Lung (tissue), 12 donors: ENCODE data around the gene CDC42SE1. TPM values are rescaled to one million over a fixed set of nuclear protein-coding genes. Genes with fewer than 3 reads are reported as not detected.

Source experiments
- ATAC-seq: fragments of 200-7000 bp; cut with Tn5 transposase; one replicate; pipeline ENCODE4 v1.9.1; 2020; ENCODE audit warnings: moderate number of reproducible peaks; ENCODE audit not compliant: insufficient read depth, low FRiP score
- DNase-seq, 3 donors: peaks; one replicate each; pipeline ENCODE4 v3.0.0-alpha.2; 2013 to 2017
- H3K27ac ChIP-seq, 2 donors: one replicate each; pipeline ENCODE4 v1.5.1; 2013; ENCODE audit warnings: mild to moderate bottlenecking in 2 of 2, moderate library complexity in 2 of 2, control low read depth in 1 of 2, inconsistent platforms in 1 of 2, low read depth in 1 of 2, low read length in 1 of 2
- H3K27me3 ChIP-seq, 3 donors: one replicate each; pipeline ENCODE4 v1.5.1; 2013; ENCODE audit warnings: low read length in 2 of 3; ENCODE audit not compliant: control insufficient read depth in 3 of 3, insufficient read depth in 3 of 3
- H3K36me3 ChIP-seq, 4 donors: one replicate each; pipeline ENCODE4 v1.5.1; 2013; ENCODE audit warnings: low read length in 4 of 4, mild to moderate bottlenecking in 1 of 4, moderate library complexity in 1 of 4; ENCODE audit not compliant: control insufficient read depth in 4 of 4, insufficient read depth in 4 of 4
- H3K4me1 ChIP-seq, 5 donors: one replicate each; pipeline ENCODE4 v1.5.1; 2013; ENCODE audit warnings: low read length in 5 of 5, mild to moderate bottlenecking in 2 of 5, moderate library complexity in 1 of 5; ENCODE audit not compliant: control insufficient read depth in 5 of 5, insufficient read depth in 5 of 5
- H3K4me3 ChIP-seq: one replicate; pipeline ENCODE4 v1.5.1; 2013; ENCODE audit warnings: mild to moderate bottlenecking, control low read depth, moderate library complexity
- H3K9ac ChIP-seq, 2 donors: one replicate each; pipeline ENCODE4 v1.5.1; 2013; ENCODE audit warnings: low read length in 2 of 2, control low read depth in 1 of 2; ENCODE audit not compliant: insufficient read depth in 1 of 2
- H3K9me3 ChIP-seq, 4 donors: one replicate each; pipeline ENCODE4 v1.5.1; 2013; ENCODE audit warnings: low read length in 3 of 4, mild to moderate bottlenecking in 1 of 4, moderate library complexity in 1 of 4; ENCODE audit not compliant: control insufficient read depth in 4 of 4, insufficient read depth in 3 of 4
- CTCF ChIP-seq: IDR thresholded peaks from 2 replicates; pipeline ENCODE4 v1.5.1; 2012; ENCODE audit warnings: mild to moderate bottlenecking; ENCODE audit errors: control extremely low read depth, extremely low read depth
- WGBS, 2 donors: extraction: QIAGEN DNeasy Blood & Tissue Kit; methylation state at CpG; one replicate each; pipeline ENCODE4 v1.1.7; 2013; 5-methylcytosine and 5-hydroxymethylcytosine counted together
- polyA plus RNA-seq, 2 donors: library from polyadenylated mRNA; stranded (reverse); fragments of 200-250 nt; gene quantifications; one replicate each; pipeline ENCODE4 v1.2.1, GENCODE V29; 2013
- total RNA-seq, 2 donors: library from RNA; depleted of rRNA in 1 of 2; stranded (reverse); fragments of >200 nt in 1 of 2; gene quantifications; one replicate each; pipeline ENCODE4 v1.2.1, GENCODE V29; 2014 to 2021
- donor health status: control.
- donor health status: control.
- donor health status: Bipolar disorder and iron deficiency.
- donor health status: healthy.
- donor health status: DM: yes; HTN: yes; CAD: no.

CDC42SE1 gene
- total and polyA plus RNA-seq, 4 donors, result 38.4 to 147 (median 95.5) TPM

- Histone ChIP-seq H3K4me3 (no peak overlapping the region), H3K27ac (peak overlapping the region in 1 of 2 donors; percentile 1), H3K27me3 (no peaks in the 10 kb centered on the region), H3K36me3 (peaks cover 35 to 44% (median 40%) of the 10 kb centered on the region in 4 donors), H3K9me3 (no peaks in the 10 kb centered on the region), H3K9ac (no peak overlapping the region), H3K4me1 (peaks cover 11 to 21% (median 15%) of the 10 kb centered on the region in 5 donors)
- ATAC-seq (no peak), DNase-seq (no peak)
- TF ChIP-seq CTCF, result no peak
- WGBS, 2 donors, result 86 to 90% methylated on average over 4 of the region's 4 CpGs
Measured at GRCh38 chr1:151054971-151055547, 4.4 kb downstream of the CDC42SE1 start.

- H3K9ac ChIP-seq, result no peak overlapping the region
- H3K4me1 ChIP-seq, result peaks cover under 1 to 17% (median 7%) of the 10 kb centered on the region in 5 donors
- H3K4me3 ChIP-seq, result no peak overlapping the region
- H3K36me3 ChIP-seq, result peaks cover 35 to 41% (median 38%) of the 10 kb centered on the region in 4 donors
- H3K27ac ChIP-seq, result no peak overlapping the region
- ATAC-seq (no peak), DNase-seq (no peak)
- WGBS, 2 donors, result 85 to 89% methylated on average over 2 of the region's 2 CpGs
- H3K9me3 ChIP-seq, result no peaks in the 10 kb centered on the region
- no peak for TF ChIP-seq CTCF
- H3K27me3 ChIP-seq, result no peaks in the 10 kb centered on the region
Measured at GRCh38 chr1:151051356-151052009, 7.9 kb downstream of the CDC42SE1 start.

- WGBS, 2 donors, result 89% methylated on average over 2 of the region's 2 CpGs
Measured at GRCh38 chr1:151050051-151050688, 9.3 kb downstream of the CDC42SE1 start.

More at GRCh38 chr1:151050051-151050688, 9.3 kb downstream of the CDC42SE1 start:
- H3K9ac ChIP-seq, result no peak overlapping the region
- H3K36me3 ChIP-seq, result peaks cover 23 to 30% (median 28%) of the 10 kb centered on the region in 4 donors
- no peak overlapping the region for H3K4me3 ChIP-seq
- H3K27ac ChIP-seq, result no peak overlapping the region
- H3K9me3 ChIP-seq, result no peaks in the 10 kb centered on the region
- H3K4me1 ChIP-seq, result peaks cover 0 to 9% (median 4%) of the 10 kb centered on the region in 5 donors
- DNase-seq (no peak), ATAC-seq (no peak)
- H3K27me3 ChIP-seq, result no peaks in the 10 kb centered on the region
- no peak for TF ChIP-seq CTCF
